Bone marrow (tissue), 2 donors: ENCODE measurements around the gene PAM.

Experiments
- DNase-seq, 2 donors: peaks; one replicate each; lab custom pipeline; 2025; lab: John Stamatoyannopoulos, UW

Gene PAM

GRCh38 chr5:102781359-102781758 is 26.3 kb downstream of the PAM start:
- DNase-seq = no peak

DNA sequence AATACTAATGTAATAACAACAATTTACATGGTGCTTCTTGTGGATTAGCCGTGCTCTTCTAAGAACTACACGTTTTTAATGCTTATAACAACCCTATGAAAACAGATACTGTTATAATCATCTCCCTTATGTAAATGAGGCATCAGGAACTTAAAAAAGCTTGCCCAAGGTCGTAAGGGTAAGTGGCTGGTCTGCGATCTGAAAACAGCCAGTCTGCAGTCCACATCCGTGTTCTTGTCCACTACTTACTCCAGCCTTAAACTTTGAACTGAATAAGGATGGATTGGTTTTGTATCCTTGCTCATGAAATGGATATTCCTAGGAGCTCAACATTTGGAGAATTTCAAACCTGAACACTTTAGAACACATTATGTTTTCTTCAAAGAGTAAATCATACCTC is 26.7 kb downstream of the PAM start:
- DNase-seq = no peak

DNA sequence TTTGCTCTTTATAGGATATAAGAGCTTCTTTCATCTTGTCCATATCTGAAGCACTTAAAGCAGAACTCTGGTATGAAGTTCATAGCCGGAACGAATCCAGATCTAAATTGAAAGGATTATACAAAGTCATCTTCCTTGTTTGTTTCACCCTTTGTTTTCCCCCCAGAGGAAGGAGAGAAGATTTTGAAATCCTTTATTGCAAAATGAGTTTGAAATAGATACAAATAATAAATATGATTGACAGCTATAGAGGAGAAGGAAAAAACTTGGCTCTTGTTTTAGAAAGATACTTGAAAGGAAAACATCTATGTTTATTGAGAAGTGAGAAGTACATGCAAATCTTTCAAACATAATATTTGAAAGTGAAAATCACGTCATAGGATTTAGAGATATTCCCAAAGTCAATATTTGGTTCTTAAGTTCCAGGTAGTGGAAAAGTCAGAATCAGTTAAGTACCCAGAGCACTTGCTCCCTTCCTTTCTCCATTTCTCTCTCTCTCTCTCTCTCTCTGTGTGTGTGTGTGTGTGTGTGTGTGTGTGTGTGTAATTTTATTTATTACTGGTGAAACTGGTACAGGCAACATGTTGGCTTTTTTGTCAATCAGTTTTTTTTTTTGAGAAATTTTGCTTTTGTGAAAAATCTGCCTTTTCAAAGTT is 27.2 kb downstream of the PAM start:
- DNase-seq = no peak

GRCh38 chr5:102787134-102787533 is 32.0 kb downstream of the PAM start:
- no peak for DNase-seq

DNA sequence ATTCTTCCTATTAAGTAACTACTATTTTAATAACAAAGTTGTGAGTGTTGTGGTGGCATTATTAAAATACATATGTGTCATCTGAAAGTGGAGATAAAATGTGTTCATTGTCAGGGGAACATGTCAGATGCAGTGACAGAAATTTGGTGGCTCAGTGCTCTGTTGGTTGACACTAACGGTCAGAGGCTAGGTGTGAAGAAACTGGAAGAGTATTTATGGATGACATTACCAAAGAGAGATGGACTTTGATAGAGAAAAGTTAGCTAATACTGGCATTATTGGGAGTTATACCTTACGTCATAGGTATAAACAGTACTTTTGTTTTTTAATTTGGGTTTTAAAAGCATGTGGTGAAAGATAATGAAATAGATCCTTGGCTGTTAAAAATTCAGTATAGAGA is 33.7 kb downstream of the PAM start:
- no peak for DNase-seq

DNA sequence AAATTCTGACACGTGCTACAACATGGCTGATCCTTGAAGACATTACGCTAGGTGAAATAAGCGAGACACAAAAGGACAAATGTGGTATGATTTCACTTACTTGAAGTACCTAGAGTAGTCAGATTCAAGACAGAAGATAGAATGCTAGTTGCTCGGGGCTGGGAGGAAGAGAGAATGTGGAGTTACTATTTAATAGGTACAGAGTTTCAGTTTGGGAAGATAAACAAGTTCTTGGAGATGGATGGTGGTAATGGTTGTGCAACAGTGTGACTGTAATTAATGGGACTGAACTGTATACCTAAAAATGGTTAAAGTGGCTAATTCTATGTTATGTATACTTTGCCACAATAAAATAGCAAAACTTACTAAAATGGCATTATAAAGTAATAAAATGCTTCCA is 34.4 kb downstream of the PAM start:
- DNase-seq = no peak

DNA sequence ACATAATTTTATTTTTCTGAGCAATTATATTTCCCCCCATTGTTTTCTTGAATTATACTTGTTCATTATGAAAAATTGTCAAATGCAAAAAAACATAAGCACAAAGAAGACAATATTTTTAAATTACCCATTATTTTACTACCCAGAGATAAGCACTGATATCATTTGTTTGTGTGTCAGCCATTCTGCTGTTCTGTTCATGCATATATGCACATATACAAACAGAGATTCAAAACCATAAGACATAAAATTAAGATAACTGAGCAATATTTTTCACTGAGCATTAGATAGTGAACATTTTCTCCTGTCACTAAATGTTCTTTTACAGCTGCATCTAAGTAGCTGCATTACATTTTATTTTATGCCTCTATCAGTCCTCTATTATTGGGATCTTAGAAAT is 35.6 kb downstream of the PAM start:
- no peak for DNase-seq

DNA sequence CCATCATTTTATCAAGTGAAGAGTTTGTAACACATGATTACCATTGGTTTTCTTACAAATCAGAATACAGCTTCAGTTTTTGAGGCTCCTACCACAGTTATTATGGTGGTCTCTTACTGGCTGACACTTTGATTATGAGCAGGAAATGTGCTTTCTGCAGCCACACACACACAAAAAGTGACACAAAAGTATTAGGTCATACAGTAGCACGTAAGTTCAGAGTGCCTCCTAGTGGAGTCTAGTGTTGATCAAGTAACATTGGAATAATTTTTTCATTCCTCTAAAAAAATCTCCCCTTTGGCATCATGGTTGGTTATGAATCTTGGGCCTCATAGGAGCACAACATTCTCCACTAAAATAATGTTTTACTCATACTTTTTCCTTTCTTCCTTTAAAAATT is 37.6 kb downstream of the PAM start:
- DNase-seq = no peak

- DNase-seq = no peak
Observed at GRCh38 chr5:102794047-102794446, 38.9 kb downstream of the PAM start.

GRCh38 chr5:102794677-102795331 is 39.7 kb downstream of the PAM start:
- DNase-seq = no peak

GRCh38 chr5:102795526-102795925 is 40.4 kb downstream of the PAM start:
- no peak for DNase-seq

- DNase-seq = no peak
Observed at GRCh38 chr5:102796009-102796408, 40.9 kb downstream of the PAM start.

DNA sequence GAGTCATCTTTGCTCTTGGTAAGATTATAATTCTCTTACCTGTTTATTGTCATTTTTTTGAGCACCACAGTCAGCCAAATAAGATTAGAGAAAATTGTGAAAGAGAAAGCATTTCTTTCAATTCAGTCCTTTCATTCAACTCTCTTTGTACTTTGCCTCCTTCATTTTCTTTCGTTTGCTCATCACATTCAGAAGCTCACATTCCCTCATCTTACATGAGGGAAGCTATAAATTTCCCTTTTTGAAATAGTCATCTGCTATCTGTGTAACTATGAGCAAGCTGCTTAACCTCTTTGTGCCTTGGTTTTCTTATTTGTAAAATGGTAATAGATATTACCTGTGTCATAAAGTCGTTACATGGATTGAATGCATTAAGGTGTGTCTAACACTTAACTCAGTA is 41.4 kb downstream of the PAM start:
- DNase-seq = no peak

DNA sequence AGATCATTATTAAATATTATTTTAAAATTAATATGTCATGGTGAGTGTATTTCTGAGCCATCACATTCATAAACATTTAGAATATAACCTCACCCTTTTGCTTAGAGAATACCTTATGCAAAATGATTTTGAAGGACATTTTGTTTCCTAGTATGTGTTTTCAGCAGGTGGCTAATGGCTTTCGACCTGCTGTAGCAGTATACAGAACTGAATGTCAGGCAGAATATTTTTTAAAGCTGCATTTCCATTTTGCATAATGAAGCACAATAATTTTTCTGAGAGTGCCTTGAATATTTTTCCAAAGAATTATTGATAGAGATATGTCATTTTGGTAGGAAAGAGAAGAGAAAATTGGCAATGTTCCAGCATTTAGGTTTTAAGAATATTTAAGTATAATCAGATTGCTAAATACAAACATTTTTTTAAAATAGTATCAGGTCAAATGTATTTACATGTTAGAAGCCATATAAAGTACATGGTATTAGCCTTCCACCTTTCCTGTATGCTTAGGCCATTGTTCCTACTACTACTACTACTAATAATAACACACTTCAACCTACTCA is 42.3 kb downstream of the PAM start:
- no peak for DNase-seq

DNA sequence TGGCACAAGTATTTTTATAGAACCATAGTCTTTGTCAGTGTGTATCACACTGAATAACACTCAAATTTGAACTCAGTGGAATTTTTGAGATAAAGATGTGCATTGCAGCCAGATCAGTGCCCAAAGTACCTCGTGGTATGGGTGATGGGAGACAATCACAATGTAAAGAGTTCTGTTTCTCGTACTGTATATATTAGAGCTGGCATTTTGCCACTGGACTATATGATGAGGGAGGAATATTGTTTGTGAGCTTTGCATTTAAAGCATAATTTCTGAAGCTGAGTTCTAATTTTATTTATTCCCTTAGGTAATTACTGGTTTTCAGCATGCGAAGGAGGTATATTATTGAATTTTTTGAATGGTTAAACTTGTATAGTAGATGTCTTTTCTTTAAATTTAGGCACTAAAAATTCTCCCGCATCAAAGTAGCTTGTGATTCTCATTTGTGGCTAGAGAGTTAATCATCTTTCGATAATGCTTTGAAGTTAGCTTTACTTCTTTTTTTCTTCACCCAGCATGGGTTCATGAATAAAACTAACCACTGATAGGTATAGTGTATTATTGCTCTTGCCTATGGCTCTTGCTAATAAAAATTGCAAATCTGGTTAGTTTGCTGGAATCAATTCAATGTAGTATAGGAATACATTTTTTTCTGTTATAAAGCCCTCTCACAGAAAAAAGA is 43.1 kb downstream of the PAM start:
- no peak for DNase-seq

DNA sequence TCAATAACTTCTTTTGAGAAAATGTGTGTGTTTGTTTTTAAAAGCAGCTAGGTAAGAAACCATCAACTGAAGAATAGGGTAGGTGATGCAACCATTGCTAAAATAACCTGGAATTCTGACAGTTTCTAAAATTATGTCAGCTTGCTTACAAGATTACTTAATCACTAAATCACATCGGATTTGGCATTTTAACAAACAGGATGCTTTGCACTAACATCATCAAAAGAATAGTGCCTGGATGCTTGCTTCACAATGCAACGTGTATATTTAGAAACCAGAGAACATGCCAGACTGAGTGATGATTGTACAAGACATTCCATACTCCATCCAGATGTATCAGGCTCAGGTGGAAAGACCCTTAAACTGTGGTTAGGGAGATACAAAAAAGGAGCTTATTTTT is 43.9 kb downstream of the PAM start:
- no peak for DNase-seq

GRCh38 chr5:102800427-102800826 is 45.3 kb downstream of the PAM start:
- DNase-seq = no peak

- DNase-seq = peak in 1 of 2 donors; percentile 82
Observed at GRCh38 chr5:102801371-102801770, 46.3 kb downstream of the PAM start.

GRCh38 chr5:102802708-102803458 is 47.8 kb downstream of the PAM start:
- DNase-seq = peak in 1 of 2 donors; percentile 45

DNA sequence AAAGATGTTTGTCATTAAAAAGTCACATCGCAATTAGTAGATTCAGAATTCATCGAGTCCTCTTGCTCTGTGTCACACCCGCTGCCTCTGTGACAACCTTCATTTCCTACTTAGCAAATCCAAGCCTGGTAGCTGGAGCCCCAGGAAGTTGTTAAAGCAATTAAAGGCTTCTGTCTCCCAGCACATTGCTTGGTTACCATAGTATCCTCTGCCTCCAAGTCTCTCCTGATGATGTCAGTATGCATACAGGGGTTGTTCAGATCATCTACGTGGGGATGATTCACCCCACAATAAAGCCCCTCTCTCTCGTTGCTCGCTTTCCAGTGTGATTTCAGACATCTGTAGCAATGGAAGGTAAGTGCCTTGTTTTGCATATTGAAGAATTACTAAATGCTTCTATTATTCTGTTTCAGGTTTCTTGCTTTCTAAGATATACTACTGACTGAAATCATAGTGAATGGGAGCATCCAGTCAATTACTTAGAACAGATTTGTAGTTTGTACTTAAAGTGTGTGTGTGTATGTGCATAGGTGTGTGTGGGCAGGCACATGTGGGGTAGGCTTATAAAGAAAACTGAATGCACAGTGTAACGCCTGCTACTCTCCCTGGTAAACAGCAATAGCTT is 52.9 kb downstream of the PAM start:
- DNase-seq = no peak

- no peak for DNase-seq
Observed at GRCh38 chr5:102809033-102809432, 53.9 kb downstream of the PAM start.

- peak in 1 of 2 donors; percentile 45 for DNase-seq
Observed at GRCh38 chr5:102811972-102812371, 56.9 kb downstream of the PAM start.
